Measurements from ENCODE around the gene CD52.

GRCh38 chr1:26335774-26336476 is 18.2 kb downstream of the CD52 start:
- TF ChIP-seq CTCF (IDR thresholded peaks at IDR 0.05) (no peak), POLR2AphosphoS5 (IDR thresholded peaks at IDR 0.05) (no peak)

Measured in upper lobe of left lung (tissue), 4 donors.